H1 (cell line): ENCODE data around the gene MDFIC2. TPM values are rescaled to one million over a fixed set of nuclear protein-coding genes. Genes with fewer than 3 reads are reported as not detected.

Experiments used
- CTCF ChIA-PET: fragments of 300-600 bp; sonication (Branson Sonifier 250); formaldehyde crosslinking; loops from one replicate; lab custom pipeline; 2021; ENCODE audit not compliant: partially characterized antibody; lab: Charles Lee
- POLR2A ChIA-PET: fragments of 300-600 bp; sonication (Branson Sonifier 250); formaldehyde crosslinking; loops from one replicate; lab custom pipeline; 2021; ENCODE audit warnings: inconsistent platforms; ENCODE audit not compliant: partially characterized antibody; lab: Charles Lee
- DNase-seq, 2 experiments: peaks; one replicate each; pipeline versions ENCODE4 v3.0.0 to v3.0.0-alpha.2; 2010 to 2022; ENCODE audit warnings: low spot score in 2 of 2, low read depth in 1 of 2, mixed read lengths in 1 of 2
- FAIRE-seq: peaks from 2 replicates; lab custom pipeline; 2011; peaks lifted over from hg19 to GRCh38; lab: Jason Lieb, UNC
- H2AFZ ChIP-seq: 2 replicates; pipeline ENCODE4 v1.8.1; 2012; ENCODE audit warnings: low read length, inconsistent platforms
- H2AK5ac ChIP-seq: 2 replicates; pipeline ENCODE4 v1.6.1; 2013; ENCODE audit warnings: low read depth, low read length
- H2BK120ac ChIP-seq: replicated peaks from 2 replicates; pipeline ENCODE3; 2013; ENCODE audit warnings: low read depth, low read length, inconsistent platforms
- H2BK12ac ChIP-seq: 2 replicates; pipeline ENCODE4 v1.6.1; 2013; ENCODE audit warnings: low read depth, low read length
- H2BK15ac ChIP-seq: 2 replicates; pipeline ENCODE4 v1.6.1; 2013; ENCODE audit warnings: low read length
- H2BK20ac ChIP-seq: 2 replicates; pipeline ENCODE4 v1.6.1; 2013; ENCODE audit warnings: low read length
- H2BK5ac ChIP-seq: 2 replicates; pipeline ENCODE4 v1.6.1; 2013; ENCODE audit warnings: low read depth, low read length
- H3K14ac ChIP-seq: 2 replicates; pipeline ENCODE4 v1.6.1; 2013; ENCODE audit warnings: inconsistent platforms; ENCODE audit not compliant: insufficient read length
- H3K18ac ChIP-seq: 2 replicates; pipeline ENCODE4 v1.6.1; 2013; ENCODE audit warnings: low read length; ENCODE audit errors: extremely low read depth
- H3K23ac ChIP-seq: 2 replicates; pipeline ENCODE4 v1.6.1; 2013; ENCODE audit warnings: inconsistent platforms; ENCODE audit not compliant: insufficient read length
- H3K23me2 ChIP-seq: 2 replicates; pipeline ENCODE4 v1.6.1; 2013; ENCODE audit warnings: low read depth, low read length
- H3K27ac ChIP-seq: 2 replicates; pipeline ENCODE4 v1.6.1; 2011; ENCODE audit warnings: low read depth, low read length, inconsistent platforms
- H3K27me3 ChIP-seq, 4 experiments: replicated peaks in 1 of 4; 1 replicate in 1 of 4; 2 replicates in 3 of 4; pipeline versions ENCODE4 v1.6.1 to v1.8.1; 2011 to 2013; ENCODE audit warnings: low read length in 3 of 4, mild to moderate bottlenecking in 3 of 4, inconsistent platforms in 2 of 4, mixed read lengths in 2 of 4, moderate library complexity in 1 of 4; ENCODE audit not compliant: control insufficient read depth in 3 of 4, insufficient read depth in 3 of 4; ENCODE audit errors: extremely low read depth in 1 of 4
- H3K36me3 ChIP-seq, 4 experiments: 2 replicates each; pipeline versions ENCODE4 v1.6.1 to v1.8.1; 2011 to 2013; ENCODE audit warnings: mild to moderate bottlenecking in 4 of 4, low read length in 3 of 4, moderate library complexity in 2 of 4, control low read depth in 1 of 4, inconsistent platforms in 1 of 4; ENCODE audit not compliant: insufficient read depth in 4 of 4, control insufficient read depth in 2 of 4
- H3K4ac ChIP-seq: replicated peaks from 2 replicates; pipeline ENCODE3; 2013; ENCODE audit warnings: low read length, low read depth, mixed read lengths, inconsistent platforms; ENCODE audit not compliant: insufficient read length
- H3K4me1 ChIP-seq, 4 experiments: replicated peaks in 1 of 4; 1 replicate in 1 of 4; 2 replicates in 3 of 4; pipeline versions ENCODE4 v1.6.1 to v1.8.1; 2011 to 2013; ENCODE audit warnings: low read length in 3 of 4, inconsistent platforms in 2 of 4, mixed read lengths in 1 of 4; ENCODE audit not compliant: insufficient read depth in 4 of 4, control insufficient read depth in 3 of 4
- H3K4me2 ChIP-seq, 2 experiments: 2 replicates each; pipeline versions ENCODE4 v1.6.1 to v1.8.1; 2011 to 2013; ENCODE audit warnings: low read depth in 2 of 2, low read length in 2 of 2, control low read depth in 1 of 2, inconsistent platforms in 1 of 2, mild to moderate bottlenecking in 1 of 2; ENCODE audit not compliant: insufficient read depth in 1 of 2
- H3K4me3 ChIP-seq, 4 experiments: fragments of 200-600, 300-600 bp in 1 of 4; sonication (generic), shearing (Covaris generic), sonication (Bioruptor Twin) in 1 of 4; 2 replicates each; pipeline versions ENCODE4 v1.5.1 to v1.8.1; 2011 to 2016; ENCODE audit warnings: low read length in 4 of 4, low read depth in 3 of 4, control low read depth in 2 of 4, inconsistent platforms in 2 of 4, mild to moderate bottlenecking in 2 of 4, mixed read lengths in 1 of 4, moderate library complexity in 1 of 4; ENCODE audit not compliant: insufficient read depth in 2 of 4; ENCODE audit errors: extremely low read depth in 1 of 4
- H3K56ac ChIP-seq: replicated peaks from 2 replicates; pipeline ENCODE3; 2013; ENCODE audit warnings: low read depth, mild to moderate bottlenecking, mixed read lengths, low read length, inconsistent platforms; ENCODE audit not compliant: insufficient read length
- H3K79me1 ChIP-seq: 2 replicates; pipeline ENCODE4 v1.6.1; 2013; ENCODE audit warnings: low read depth, low read length, control low read depth
- H3K79me2 ChIP-seq, 2 experiments: 2 replicates each; pipeline versions ENCODE4 v1.6.1 to v1.8.1; 2012 to 2013; ENCODE audit warnings: low read length in 2 of 2, mild to moderate bottlenecking in 2 of 2, inconsistent platforms in 1 of 2; ENCODE audit not compliant: insufficient read depth in 2 of 2, control insufficient read depth in 1 of 2
- H3K9ac ChIP-seq, 4 experiments: replicated peaks in 1 of 4; 1 replicate in 1 of 4; 2 replicates in 3 of 4; pipeline versions ENCODE4 v1.6.1 to v1.8.1; 2011 to 2013; ENCODE audit warnings: low read depth in 3 of 4, low read length in 3 of 4, control low read depth in 2 of 4, mild to moderate bottlenecking in 2 of 4, moderate library complexity in 2 of 4, inconsistent platforms in 1 of 4; ENCODE audit errors: extremely low read depth in 1 of 4
- H3K9me3 ChIP-seq, 2 experiments: 2 replicates each; pipeline versions ENCODE4 v1.6.1 to v1.8.1; 2012 to 2013; ENCODE audit warnings: mild to moderate bottlenecking in 2 of 2, moderate library complexity in 2 of 2, control low read depth in 1 of 2, inconsistent platforms in 1 of 2, low read depth in 1 of 2, low read length in 1 of 2, mixed read lengths in 1 of 2; ENCODE audit not compliant: insufficient read depth in 2 of 2
- H4K20me1 ChIP-seq, 2 experiments: replicated peaks in 1 of 2; 2 replicates each; pipeline versions ENCODE3 to v1.8.1; 2011 to 2013; ENCODE audit warnings: inconsistent platforms in 2 of 2, low read length in 2 of 2, mild to moderate bottlenecking in 1 of 2; ENCODE audit not compliant: insufficient read depth in 2 of 2, control insufficient read depth in 1 of 2
- H4K5ac ChIP-seq: 2 replicates; pipeline ENCODE4 v1.6.1; 2013; ENCODE audit warnings: low read length, low read depth, mixed read lengths, inconsistent platforms; ENCODE audit not compliant: insufficient read length
- H4K8ac ChIP-seq: 2 replicates; pipeline ENCODE4 v1.8.0; 2013; ENCODE audit warnings: mild to moderate bottlenecking, moderate library complexity, low read length, inconsistent platforms; ENCODE audit not compliant: insufficient read depth; ENCODE audit errors: extremely low read depth
- H4K91ac ChIP-seq: replicated peaks from 2 replicates; pipeline ENCODE3; 2013; ENCODE audit warnings: low read length, mixed read lengths, inconsistent platforms; ENCODE audit not compliant: insufficient read length
- MAFK ChIP-seq: IDR thresholded peaks from 2 replicates; pipeline ENCODE4 v1.6.1; 2012; ENCODE audit warnings: low read depth, mild to moderate bottlenecking, improper control_type of control experiment, low read length
- POU5F1 ChIP-seq: IDR thresholded peaks from 2 replicates; pipeline ENCODE4 v1.6.1; 2011; ENCODE audit warnings: low read depth, mild to moderate bottlenecking, low read length, moderate library complexity
- RFX5 ChIP-seq: IDR thresholded peaks from 2 replicates; pipeline ENCODE4 v1.6.1; 2011; ENCODE audit warnings: low read depth, low read length, improper control_type of control experiment, borderline replicate concordance
- SRF ChIP-seq: IDR thresholded peaks from 2 replicates; pipeline ENCODE4 v1.6.1; 2011; ENCODE audit warnings: mild to moderate bottlenecking, low read depth, low read length, moderate library complexity
- polyA plus RNA-seq, 7 experiments: library from polyadenylated mRNA; depleted of rRNA in 3 of 7; stranded (reverse) in 5 of 7; unstranded in 2 of 7; fragments of >200 nt in 5 of 7; fragments of 200-250 nt in 2 of 7; gene quantifications; 1 replicate in 5 of 7; 2 replicates in 1 of 7; 4 replicates in 1 of 7; pipeline versions ENCODE4 v1.2.1 to v1.2.3, GENCODE V29; 2011 to 2013; ENCODE audit warnings: missing spikeins in 2 of 7, mixed read lengths in 2 of 7
- total RNA-seq: library from RNA; stranded (reverse); fragmentation: NEBNext Ultra II Directional; extraction: Animal tissue kit (Norgen Biotek cat#: 25700); gene quantifications from 2 replicates; pipeline ENCODE4 v1.2.1, GENCODE V29; 2021

MDFIC2 gene
- total and polyA plus RNA-seq, 2 of the 8 experiments (the other 6 are each of a cell fraction or from before 2014, with no cell fraction given) = not detected

DNA sequence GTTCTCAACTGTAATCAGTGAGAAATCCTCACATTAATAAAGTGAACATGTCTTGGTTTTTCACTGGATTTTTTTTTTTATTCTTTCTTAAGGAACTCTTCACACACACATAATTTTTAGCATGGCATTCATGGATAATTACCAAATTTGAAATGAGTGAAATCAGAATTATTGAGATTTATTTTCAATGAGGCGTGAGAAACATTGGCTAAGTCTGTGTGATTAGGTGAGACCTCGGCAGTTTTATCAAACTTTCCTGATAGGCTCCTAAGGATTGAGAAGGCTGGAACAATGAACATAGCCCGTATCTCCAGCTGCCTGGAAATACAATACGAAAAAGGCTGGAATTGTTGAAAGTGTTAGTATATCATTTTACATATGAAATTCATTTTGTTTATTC is 35.5 kb downstream of the MDFIC2 start (continued):
- no peak for TF ChIP-seq POU5F1

- Histone ChIP-seq H3K27ac (no peak overlapping the region), H3K14ac (no peak overlapping the region), H3K18ac (no peak overlapping the region), H2BK5ac (no peak overlapping the region), H3K4me1 (no peaks in the 10 kb centered on the region), H3K4me3 (no peak overlapping the region), H3K27me3 (no peaks in the 10 kb centered on the region), H3K4me2 (no peak overlapping the region), H4K20me1 (no peaks in the 10 kb centered on the region), H4K91ac (no peak overlapping the region), H3K79me2 (no peaks in the 10 kb centered on the region), H2BK120ac (no peak overlapping the region), H3K23me2 (no peaks in the 10 kb centered on the region), H2BK12ac (no peak overlapping the region), H4K5ac (no peak overlapping the region), H3K9me3 (no peaks in the 10 kb centered on the region), H3K79me1 (no peaks in the 10 kb centered on the region), H2AFZ (no peak overlapping the region; the same call in 1 of the 2 replicates), H3K23ac (no peak overlapping the region), H3K4ac (no peak overlapping the region), H2AK5ac (no peak overlapping the region), H4K8ac (no peak overlapping the region), H3K36me3 (no peaks in the 10 kb centered on the region), H2BK20ac (no peak overlapping the region), H2BK15ac (no peak overlapping the region), H3K9ac (no peak overlapping the region), H3K56ac (no peak overlapping the region)
- ChIA-PET POLR2A (no interaction called here), CTCF (no interaction called here)
- TF ChIP-seq MAFK (no peak), RFX5 (no peak), SRF (0 out of 2 replicates have a peak, but pooled peaks have one; percentile 11)
- DNase-seq (no peak), FAIRE-seq (no peak)
These were observed 38.9 kb downstream of the MDFIC2 start for GRCh38 chr3:70273492-70273891.
